ENCODE results near the gene BEGAIN. TPM values are rescaled to one million over a fixed set of nuclear protein-coding genes. Genes with fewer than 3 reads are reported as not detected.

Gene BEGAIN
- total and polyA plus RNA-seq, 7 experiments from 2014 or later, result 0.38 to 2.4 (median 1.5) TPM

DNA sequence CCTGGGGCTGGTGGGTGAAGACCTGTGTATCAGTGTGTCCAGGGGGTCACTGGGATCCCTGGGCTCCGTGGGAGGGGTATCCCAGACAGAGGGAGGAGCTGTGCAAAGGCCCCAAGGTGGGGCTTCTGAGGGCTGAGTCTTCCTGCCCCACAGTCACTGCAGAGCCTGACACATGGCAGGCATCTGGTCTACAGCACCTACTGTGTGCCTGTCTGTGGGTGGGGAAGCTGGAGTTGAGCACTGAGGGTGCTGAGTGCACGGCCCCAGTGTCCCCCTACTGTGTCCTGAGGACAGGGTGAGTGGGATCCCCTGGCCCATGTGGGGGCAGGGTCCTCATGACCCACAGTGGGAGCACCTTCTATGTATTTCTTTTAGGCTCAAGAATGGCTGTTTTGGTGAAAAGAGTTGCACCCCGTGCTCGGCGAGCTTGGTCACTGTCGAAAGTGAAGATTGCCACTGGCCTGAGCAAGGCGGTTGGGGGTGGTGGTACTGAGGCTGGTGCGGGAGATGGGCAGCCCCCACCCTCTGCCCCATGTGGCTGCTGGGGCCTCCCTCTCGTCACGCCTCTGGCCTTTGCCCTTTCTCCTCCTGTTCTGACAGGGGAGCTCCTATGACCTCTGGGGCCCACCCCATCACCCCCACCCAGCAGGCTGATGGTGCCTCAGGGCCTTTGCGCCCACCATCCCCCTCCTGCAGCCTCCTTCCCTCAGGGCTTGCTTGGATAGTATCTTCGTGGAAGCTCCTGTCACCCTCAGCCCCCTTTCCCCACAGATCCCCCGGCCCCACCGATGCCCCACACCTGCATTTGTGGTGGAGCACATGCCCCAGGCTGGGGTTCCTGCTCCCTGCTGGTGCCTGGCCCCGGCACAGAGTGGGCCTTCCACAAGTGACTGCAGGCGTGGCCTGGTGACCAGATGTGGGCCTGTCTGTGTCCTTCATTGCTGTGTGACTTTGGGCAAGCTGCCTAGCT is 55.8 kb downstream of the BEGAIN start:
- CTCF ChIA-PET, result no interaction called here
- POLR2A ChIA-PET, result no interaction called here
- DNase-seq (peak in 2 of 9 donors; percentile 3 to 17), ATAC-seq (no peak)
- peaks cover 0 to 13% (median 0%) of the 10 kb centered on the region in 5 donors for H3K36me3 Mint-ChIP-seq
- H3K9me3 ChIP-seq (ENCODE audit: control insufficient read depth in 2 of 3, low read length in 3 of 3), result no peaks in the 10 kb centered on the region
- H3K27me3 ChIP-seq (ENCODE audit: control insufficient read depth in 2 of 2, insufficient read depth in 2 of 2, low read length in 2 of 2), result no peaks in the 10 kb centered on the region
- no peak overlapping the region for H3K27ac Mint-ChIP-seq
- H3K36me3 ChIP-seq (ENCODE audit: control insufficient read depth in 2 of 3, insufficient read depth in 3 of 3, low read length in 3 of 3), result peaks cover 0 to 20% (median 0%) of the 10 kb centered on the region in 3 experiments
- no peak overlapping the region for H3K4me3 ChIP-seq (ENCODE audit: low read length)
- peaks cover 0 to 10% (median 0%) of the 10 kb centered on the region in 7 donors for H3K4me1 Mint-ChIP-seq
- H3K27me3 Mint-ChIP-seq, result no peaks in the 10 kb centered on the region
- H3K9me3 Mint-ChIP-seq, result no peaks in the 10 kb centered on the region
- H3K4me3 Mint-ChIP-seq, result no peak overlapping the region
- intact Hi-C loops (cut with micrococcal nuclease), result no loop called here
- H3K27ac ChIP-seq (ENCODE audit: low read depth, low read length), result no peak overlapping the region
- no peaks in the 10 kb centered on the region for H3K4me1 ChIP-seq (ENCODE audit: control insufficient read depth in 2 of 2, insufficient read depth in 2 of 2, low read length in 2 of 2)

DNA sequence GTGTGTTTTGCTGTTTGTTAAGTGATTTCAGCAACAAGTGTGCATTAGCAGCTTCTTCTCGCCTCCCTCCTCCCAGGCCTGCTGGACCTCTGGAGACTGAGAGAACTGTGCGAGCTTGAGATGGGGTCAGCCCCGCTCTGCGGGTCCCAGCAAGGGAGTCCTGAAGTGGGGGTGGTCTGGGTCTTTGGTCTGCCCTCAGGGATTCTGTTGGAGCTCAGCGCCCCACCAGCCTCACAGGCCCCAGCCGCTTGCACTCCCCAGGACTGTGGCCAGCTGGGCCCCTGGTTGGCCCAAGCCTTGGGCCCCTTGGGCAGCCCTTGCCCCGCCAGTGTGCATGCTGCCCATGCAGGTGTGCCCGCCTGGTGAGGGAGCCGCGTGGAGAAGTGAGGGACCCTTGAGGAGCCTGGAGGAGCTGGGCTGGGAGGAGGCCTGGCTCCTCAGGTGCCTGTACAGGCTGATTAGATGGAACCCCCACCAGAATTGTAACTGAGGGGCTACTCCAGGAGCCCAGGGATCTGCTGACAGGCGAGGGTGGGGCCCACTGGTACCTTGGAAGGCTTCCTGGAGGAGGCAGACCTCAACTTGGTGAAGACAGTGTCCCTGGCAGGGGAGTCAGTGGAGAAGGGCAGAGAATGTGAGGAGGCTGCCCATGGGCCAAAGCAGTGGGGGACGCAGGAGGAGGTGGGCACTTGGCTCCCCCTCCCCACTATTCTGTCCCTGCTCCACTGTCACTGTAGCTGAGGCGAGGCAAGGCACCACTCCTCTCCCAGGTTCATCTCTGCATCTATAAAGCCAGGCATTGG is 56.7 kb downstream of the BEGAIN start:
- Mint-ChIP-seq H3K9me3 (no peaks in the 10 kb centered on the region), H3K27me3 (no peaks in the 10 kb centered on the region), H3K27ac (no peak overlapping the region), H3K4me1 (peaks cover 0 to 10% (median 0%) of the 10 kb centered on the region in 7 donors), H3K4me3 (no peak overlapping the region), H3K36me3 (peaks cover 0 to 13% (median 0%) of the 10 kb centered on the region in 5 donors)
- Histone ChIP-seq H3K4me1 (ENCODE audit: control insufficient read depth in 2 of 2, insufficient read depth in 2 of 2, low read length in 2 of 2) (no peaks in the 10 kb centered on the region), H3K4me3 (ENCODE audit: low read length) (no peak overlapping the region), H3K9me3 (ENCODE audit: control insufficient read depth in 2 of 3, low read length in 3 of 3) (no peaks in the 10 kb centered on the region), H3K27ac (ENCODE audit: low read depth, low read length) (no peak overlapping the region), H3K36me3 (ENCODE audit: control insufficient read depth in 2 of 3, insufficient read depth in 3 of 3, low read length in 3 of 3) (peaks cover 0 to 22% (median 0%) of the 10 kb centered on the region in 3 experiments), H3K27me3 (ENCODE audit: control insufficient read depth in 2 of 2, insufficient read depth in 2 of 2, low read length in 2 of 2) (no peaks in the 10 kb centered on the region)
- CTCF ChIA-PET, result no interaction called here
- DNase-seq, result peak in 2 of 9 donors; percentile 5 to 13
- POLR2A ChIA-PET, result no interaction called here
- no peak for ATAC-seq
- intact Hi-C loops (cut with micrococcal nuclease), result no loop called here

DNA sequence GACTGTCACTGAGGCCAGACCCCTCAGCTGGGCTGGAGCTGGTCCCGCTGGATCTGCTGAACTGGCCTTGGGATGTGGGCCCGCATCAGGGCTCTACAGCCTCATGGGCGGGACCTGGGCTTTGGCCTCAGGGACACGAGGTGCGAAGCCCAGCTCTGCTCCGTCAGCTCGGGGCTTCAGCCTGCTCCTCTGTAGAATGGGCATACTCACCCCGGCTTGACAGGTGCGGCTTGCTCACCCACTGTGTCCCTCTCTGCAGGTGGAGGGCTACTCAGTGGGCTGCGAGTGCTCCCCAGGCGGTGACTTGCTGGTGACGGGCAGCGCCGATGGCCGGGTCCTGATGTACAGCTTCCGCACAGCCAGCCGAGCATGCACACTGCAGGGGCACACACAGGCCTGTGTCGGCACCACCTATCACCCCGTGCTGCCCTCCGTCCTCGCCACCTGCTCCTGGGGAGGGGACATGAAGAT is 57.6 kb downstream of the BEGAIN start:
- H3K36me3 ChIP-seq (ENCODE audit: control insufficient read depth in 2 of 3, insufficient read depth in 3 of 3, low read length in 3 of 3), result peaks cover 0 to 22% (median 0%) of the 10 kb centered on the region in 3 experiments
- H3K9me3 Mint-ChIP-seq, result no peaks in the 10 kb centered on the region
- CTCF ChIA-PET, result no interaction called here
- H3K4me3 Mint-ChIP-seq, result no peak overlapping the region
- H3K4me1 Mint-ChIP-seq, result peaks cover 0 to 10% (median 0%) of the 10 kb centered on the region in 7 donors
- no peak overlapping the region for H3K27ac Mint-ChIP-seq
- no peaks in the 10 kb centered on the region for H3K9me3 ChIP-seq (ENCODE audit: control insufficient read depth in 2 of 3, low read length in 3 of 3)
- peaks cover 0 to 13% (median 0%) of the 10 kb centered on the region in 5 donors for H3K36me3 Mint-ChIP-seq
- H3K4me1 ChIP-seq (ENCODE audit: control insufficient read depth in 2 of 2, insufficient read depth in 2 of 2, low read length in 2 of 2), result no peaks in the 10 kb centered on the region
- peak in 1 of 9 donors; percentile 16 for DNase-seq
- ATAC-seq, result no peak
- H3K27me3 Mint-ChIP-seq, result no peaks in the 10 kb centered on the region
- no peak overlapping the region for H3K27ac ChIP-seq (ENCODE audit: low read depth, low read length)
- POLR2A ChIA-PET, result no interaction called here
- no peaks in the 10 kb centered on the region for H3K27me3 ChIP-seq (ENCODE audit: control insufficient read depth in 2 of 2, insufficient read depth in 2 of 2, low read length in 2 of 2)
- intact Hi-C loops (cut with micrococcal nuclease), result no loop called here
- no peak overlapping the region for H3K4me3 ChIP-seq (ENCODE audit: low read length)

DNA sequence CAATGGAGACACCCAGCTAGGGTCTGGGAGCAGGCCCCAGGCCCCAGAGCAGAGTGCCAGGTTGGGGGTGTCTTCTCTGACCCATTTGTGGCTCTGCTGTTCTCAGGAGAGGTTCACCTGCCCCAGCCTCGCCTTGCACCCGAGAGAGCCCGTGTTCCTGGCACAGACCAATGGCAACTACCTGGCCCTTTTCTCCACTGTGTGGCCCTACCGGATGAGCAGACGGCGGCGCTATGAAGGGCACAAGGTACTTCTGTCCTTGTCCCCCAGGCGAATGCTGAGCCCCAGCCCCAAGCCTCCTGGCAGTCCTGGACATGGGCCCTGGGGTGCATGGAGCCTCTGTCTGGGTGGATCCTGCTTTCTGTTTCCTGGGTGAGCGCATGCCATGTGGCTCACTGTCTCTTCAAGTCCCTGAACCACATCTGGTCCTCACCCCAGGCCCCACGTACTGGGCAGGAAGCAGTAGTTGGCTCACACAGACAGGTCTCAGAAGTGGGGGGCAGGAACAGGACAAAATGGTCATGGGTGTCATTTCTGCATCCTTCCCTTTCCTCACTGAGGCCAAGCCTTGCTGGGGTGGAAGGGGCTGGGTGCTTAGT is 58.2 kb downstream of the BEGAIN start:
- ATAC-seq (no peak), DNase-seq (peak in 1 of 9 donors; percentile 18)
- Histone ChIP-seq H3K4me1 (ENCODE audit: control insufficient read depth in 2 of 2, insufficient read depth in 2 of 2, low read length in 2 of 2) (no peaks in the 10 kb centered on the region), H3K4me3 (ENCODE audit: low read length) (no peak overlapping the region), H3K27me3 (ENCODE audit: control insufficient read depth in 2 of 2, insufficient read depth in 2 of 2, low read length in 2 of 2) (no peaks in the 10 kb centered on the region), H3K27ac (ENCODE audit: low read depth, low read length) (no peak overlapping the region), H3K9me3 (ENCODE audit: control insufficient read depth in 2 of 3, low read length in 3 of 3) (no peaks in the 10 kb centered on the region), H3K36me3 (ENCODE audit: control insufficient read depth in 2 of 3, insufficient read depth in 3 of 3, low read length in 3 of 3) (peaks cover 0 to 22% (median 0%) of the 10 kb centered on the region in 3 experiments)
- Mint-ChIP-seq H3K36me3 (peaks cover 0 to 13% (median 0%) of the 10 kb centered on the region in 5 donors), H3K4me1 (peaks cover 0 to 6% (median 0%) of the 10 kb centered on the region in 7 donors), H3K4me3 (no peak overlapping the region), H3K9me3 (no peaks in the 10 kb centered on the region), H3K27ac (no peak overlapping the region), H3K27me3 (no peaks in the 10 kb centered on the region)
- intact Hi-C loops (cut with micrococcal nuclease), result no loop called here
- ChIA-PET CTCF (no interaction called here), POLR2A (no interaction called here)

DNA sequence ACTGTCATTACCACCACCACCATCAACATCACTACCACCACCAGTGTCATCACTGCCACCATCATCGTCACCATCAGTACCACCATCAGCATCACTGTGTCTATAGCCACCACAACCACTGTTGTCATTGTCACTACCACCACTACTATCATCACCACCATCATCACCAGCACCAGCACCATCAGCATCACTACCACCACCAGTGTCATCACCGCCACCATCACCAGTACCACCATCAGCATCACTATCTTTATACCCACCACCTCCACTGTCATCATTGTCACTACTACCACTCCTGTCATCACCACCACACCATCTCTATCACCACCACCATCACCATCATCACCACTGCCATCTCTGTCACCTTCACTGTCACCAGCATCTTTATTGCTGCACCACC is 60.6 kb downstream of the BEGAIN start:
- intact Hi-C loops (cut with micrococcal nuclease), result no loop called here
- Mint-ChIP-seq H3K36me3 (peaks cover 0 to 13% (median 0%) of the 10 kb centered on the region in 5 donors), H3K4me1 (no peaks in the 10 kb centered on the region), H3K4me3 (no peak overlapping the region), H3K27ac (no peak overlapping the region), H3K9me3 (no peaks in the 10 kb centered on the region), H3K27me3 (no peaks in the 10 kb centered on the region)
- ChIA-PET CTCF (no interaction called here), POLR2A (no interaction called here)
- H3K27ac ChIP-seq (ENCODE audit: low read depth, low read length), result no peak overlapping the region
- no peaks in the 10 kb centered on the region for H3K27me3 ChIP-seq (ENCODE audit: control insufficient read depth in 2 of 2, insufficient read depth in 2 of 2, low read length in 2 of 2)
- no peak for DNase-seq
- no peaks in the 10 kb centered on the region for H3K9me3 ChIP-seq (ENCODE audit: control insufficient read depth in 2 of 3, low read length in 3 of 3)
- no peaks in the 10 kb centered on the region for H3K4me1 ChIP-seq (ENCODE audit: control insufficient read depth in 2 of 2, insufficient read depth in 2 of 2, low read length in 2 of 2)
- no peak overlapping the region for H3K4me3 ChIP-seq (ENCODE audit: low read length)
- no peak for ATAC-seq
- H3K36me3 ChIP-seq (ENCODE audit: control insufficient read depth in 2 of 3, insufficient read depth in 3 of 3, low read length in 3 of 3), result peaks cover 0 to 22% (median 0%) of the 10 kb centered on the region in 3 experiments

DNA sequence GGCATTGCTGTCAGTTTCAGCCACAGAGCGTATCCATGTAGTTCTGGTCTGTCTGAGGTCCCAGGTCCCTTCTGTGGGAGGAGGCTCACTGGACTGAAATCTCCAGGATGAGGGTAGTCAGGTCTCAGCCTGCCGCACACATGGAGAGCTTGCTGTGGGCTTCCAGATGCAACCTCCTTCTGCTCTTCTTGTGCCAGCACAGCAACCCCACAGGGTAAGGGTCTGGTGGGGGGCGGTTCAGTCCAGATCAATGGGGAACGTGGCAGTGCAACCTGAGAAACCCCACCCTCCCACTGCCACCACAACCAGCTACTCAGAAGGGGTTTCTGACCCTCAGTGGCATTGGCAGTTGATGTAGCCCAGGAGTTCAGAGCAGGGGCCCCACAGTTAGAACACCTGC is 61.2 kb downstream of the BEGAIN start:
- intact Hi-C loops (cut with micrococcal nuclease), result no loop called here
- Histone ChIP-seq H3K9me3 (ENCODE audit: control insufficient read depth in 2 of 3, low read length in 3 of 3) (no peaks in the 10 kb centered on the region), H3K27ac (ENCODE audit: low read depth, low read length) (no peak overlapping the region), H3K4me3 (ENCODE audit: low read length) (no peak overlapping the region), H3K36me3 (ENCODE audit: control insufficient read depth in 2 of 3, insufficient read depth in 3 of 3, low read length in 3 of 3) (peaks cover 0 to 22% (median 0%) of the 10 kb centered on the region in 3 experiments), H3K4me1 (ENCODE audit: control insufficient read depth in 2 of 2, insufficient read depth in 2 of 2, low read length in 2 of 2) (no peaks in the 10 kb centered on the region), H3K27me3 (ENCODE audit: control insufficient read depth in 2 of 2, insufficient read depth in 2 of 2, low read length in 2 of 2) (no peaks in the 10 kb centered on the region)
- Mint-ChIP-seq H3K27me3 (peaks cover 0 to 3% (median 0%) of the 10 kb centered on the region in 5 donors), H3K4me1 (no peaks in the 10 kb centered on the region), H3K27ac (no peak overlapping the region), H3K36me3 (peaks cover 0 to 17% (median 0%) of the 10 kb centered on the region in 5 donors), H3K9me3 (peaks cover 0 to 2% (median 0%) of the 10 kb centered on the region in 11 donors), H3K4me3 (no peak overlapping the region)
- ATAC-seq, result no peak
- ChIA-PET POLR2A (interaction anchor here (1.7 kb wide), 1 partner anchor 119 kb away, joined by 4 read pairs; no protein-coding TSS in a partner anchor), CTCF (interaction anchor here (1.3 to 1.4 kb wide), 2 partner anchors 127 to 137 kb away, joined by 4 read pairs; no protein-coding TSS in a partner anchor)
- peak in 1 of 9 donors; percentile 6 for DNase-seq

All from naive thymus-derived CD4-positive, alpha-beta T cell (primary cell).